ENCODE measurements around the gene BRD4. TPM values are rescaled to one million over a fixed set of nuclear protein-coding genes. Genes with fewer than 3 reads are reported as not detected.
"Not testable (repeated sequence)": the region's sequence is repeated elsewhere in the genome, so short reads cannot be mapped to it uniquely, and the experiment has no call there.

BRD4 gene
- total RNA-seq, 2 donors from 2014 or later, result 45.6 to 76.0 TPM

DNA sequence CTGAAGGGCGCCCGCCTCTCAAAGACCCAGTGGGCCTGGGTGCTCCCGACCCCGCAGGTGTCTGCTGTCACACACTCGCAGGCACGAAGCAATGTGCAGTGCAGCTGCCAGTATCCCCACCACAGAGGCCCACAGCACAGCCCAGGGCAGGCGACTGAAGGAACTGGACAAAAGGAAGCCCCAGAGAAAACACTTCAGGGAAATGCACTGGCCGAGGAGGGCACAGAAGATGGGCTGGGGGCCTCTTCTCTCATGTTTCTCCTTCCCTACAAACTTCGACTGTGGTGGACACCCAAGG, 37.2 kb upstream of the BRD4 start:
- no peak for TF ChIP-seq POLR2AphosphoS5 (IDR thresholded peaks at IDR 0.05)
- TF ChIP-seq, protein P1, sequence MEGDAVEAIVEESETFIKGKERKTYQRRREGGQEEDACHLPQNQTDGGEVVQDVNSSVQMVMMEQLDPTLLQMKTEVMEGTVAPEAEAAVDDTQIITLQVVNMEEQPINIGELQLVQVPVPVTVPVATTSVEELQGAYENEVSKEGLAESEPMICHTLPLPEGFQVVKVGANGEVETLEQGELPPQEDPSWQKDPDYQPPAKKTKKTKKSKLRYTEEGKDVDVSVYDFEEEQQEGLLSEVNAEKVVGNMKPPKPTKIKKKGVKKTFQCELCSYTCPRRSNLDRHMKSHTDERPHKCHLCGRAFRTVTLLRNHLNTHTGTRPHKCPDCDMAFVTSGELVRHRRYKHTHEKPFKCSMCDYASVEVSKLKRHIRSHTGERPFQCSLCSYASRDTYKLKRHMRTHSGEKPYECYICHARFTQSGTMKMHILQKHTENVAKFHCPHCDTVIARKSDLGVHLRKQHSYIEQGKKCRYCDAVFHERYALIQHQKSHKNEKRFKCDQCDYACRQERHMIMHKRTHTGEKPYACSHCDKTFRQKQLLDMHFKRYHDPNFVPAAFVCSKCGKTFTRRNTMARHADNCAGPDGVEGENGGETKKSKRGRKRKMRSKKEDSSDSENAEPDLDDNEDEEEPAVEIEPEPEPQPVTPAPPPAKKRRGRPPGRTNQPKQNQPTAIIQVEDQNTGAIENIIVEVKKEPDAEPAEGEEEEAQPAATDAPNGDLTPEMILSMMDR (IDR thresholded peaks at IDR 0.05), result no peak
- Histone ChIP-seq H3K27ac (no peak overlapping the region), H3K4me1 (replicated peaks) (no peaks in the 10 kb centered on the region), H3K27me3 (replicated peaks; ENCODE audit: insufficient read depth) (no peaks in the 10 kb centered on the region), H3K9me3 (no peaks in the 10 kb centered on the region), H3K36me3 (peaks cover 30 to 44% of the 10 kb centered on the region in 2 donors), H3K4me3 (no peak overlapping the region)
- intact Hi-C loops (cut with DNase I), result no loop called here
- WGBS, result 94% methylated on average over 9 of the region's 9 CpGs
- DNase-seq (ENCODE audit: low spot score), result no peak

DNA sequence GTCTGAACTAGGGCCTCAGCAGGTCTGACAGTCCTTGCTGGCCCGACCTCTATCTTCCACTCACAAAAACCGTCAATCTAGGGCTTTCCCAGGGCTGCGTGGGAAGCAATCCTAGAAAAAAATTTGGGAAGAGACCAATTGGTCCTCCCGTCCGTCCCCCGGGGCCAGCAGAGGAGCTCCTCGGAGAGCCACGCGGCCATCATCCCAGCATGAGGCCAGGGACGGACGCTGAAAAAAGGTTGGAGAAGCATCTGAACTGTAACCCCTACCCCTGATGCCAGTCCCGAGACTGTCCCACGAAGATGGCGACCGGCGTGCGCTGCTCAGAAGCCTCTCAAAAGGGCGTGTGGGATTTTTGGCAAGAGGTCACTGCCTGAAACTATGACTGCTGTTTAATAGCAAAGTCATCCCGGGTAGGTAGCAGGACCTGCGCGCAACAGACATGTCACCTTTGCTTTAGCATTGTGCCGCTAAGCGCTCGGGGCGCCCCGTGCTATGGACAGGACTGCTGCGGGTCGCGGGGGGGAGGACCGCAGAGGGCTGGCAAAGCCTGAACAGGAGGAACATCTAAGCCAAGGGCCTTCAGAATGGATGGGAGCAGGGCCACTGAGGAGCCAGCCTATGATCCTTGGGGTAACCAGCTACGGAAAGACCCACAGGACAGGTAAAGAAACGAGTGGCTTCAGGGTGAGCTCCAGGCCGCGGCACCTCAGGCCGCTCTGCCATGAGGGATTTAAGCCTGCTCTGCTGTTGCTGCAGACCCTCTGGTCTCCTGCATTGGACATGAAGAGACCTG, 36.7 kb upstream of the BRD4 start:
- H3K9me3 ChIP-seq, result no peaks in the 10 kb centered on the region
- no peaks in the 10 kb centered on the region for H3K27me3 ChIP-seq (replicated peaks; ENCODE audit: insufficient read depth)
- no peaks in the 10 kb centered on the region for H3K4me1 ChIP-seq (replicated peaks)
- no peak overlapping the region for H3K27ac ChIP-seq
- DNase-seq (ENCODE audit: low spot score), result no peak
- peaks cover 30 to 44% of the 10 kb centered on the region in 2 donors for H3K36me3 ChIP-seq
- WGBS, result 91% methylated on average over 35 of the region's 35 CpGs
- intact Hi-C loops (cut with DNase I), result no loop called here
- H3K4me3 ChIP-seq, result no peak overlapping the region
- no peak for TF ChIP-seq POLR2AphosphoS5 (IDR thresholded peaks at IDR 0.05)
- TF ChIP-seq, protein P1 (IDR thresholded peaks at IDR 0.05), result no peak
- TF ChIP-seq POLR2A (IDR thresholded peaks at IDR 0.05), result no peak

DNA sequence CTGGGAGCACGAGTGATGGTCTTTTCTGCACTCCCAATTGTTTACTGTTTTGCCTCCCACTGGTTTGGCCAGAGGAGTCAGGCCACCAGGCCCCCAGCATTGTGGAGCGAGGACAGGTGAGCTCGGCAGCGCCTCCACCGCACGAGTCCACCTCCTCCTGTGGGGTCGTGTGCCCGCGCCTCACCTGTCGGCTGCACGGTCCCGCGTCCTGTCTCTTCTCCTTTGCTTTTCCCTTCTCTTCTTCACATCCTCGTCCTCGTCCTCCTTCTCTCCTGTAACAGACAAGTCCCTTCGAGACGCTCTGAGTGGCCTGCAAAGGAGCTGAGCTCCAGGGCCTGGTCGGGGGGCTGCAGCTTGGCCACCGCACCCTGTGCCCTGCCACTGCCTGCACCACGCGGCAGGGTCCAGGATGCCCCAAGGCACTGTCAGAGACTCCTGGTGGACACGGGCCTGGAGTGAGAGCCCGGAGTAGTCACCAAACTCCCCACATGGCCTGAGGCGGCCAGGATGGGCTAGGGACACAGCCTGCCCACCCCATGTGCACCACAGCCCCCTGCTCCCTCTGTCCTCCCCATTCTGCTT, 35.8 kb upstream of the BRD4 start:
- DNase-seq (ENCODE audit: low spot score), result no peak
- H3K27ac ChIP-seq, result no peak overlapping the region
- TF ChIP-seq POLR2A (IDR thresholded peaks at IDR 0.05) (no peak), POLR2AphosphoS5 (IDR thresholded peaks at IDR 0.05) (no peak)
- TF ChIP-seq, protein P1 (IDR thresholded peaks at IDR 0.05), result no peak
- 94% methylated on average over 22 of the region's 24 CpGs for WGBS
- no peaks in the 10 kb centered on the region for H3K4me1 ChIP-seq (replicated peaks)
- H3K9me3 ChIP-seq, result no peaks in the 10 kb centered on the region
- H3K27me3 ChIP-seq (replicated peaks; ENCODE audit: insufficient read depth), result no peaks in the 10 kb centered on the region
- no peak overlapping the region for H3K4me3 ChIP-seq
- H3K36me3 ChIP-seq, result peaks cover 30 to 44% of the 10 kb centered on the region in 2 donors
- intact Hi-C loops (cut with DNase I), result no loop called here

DNA sequence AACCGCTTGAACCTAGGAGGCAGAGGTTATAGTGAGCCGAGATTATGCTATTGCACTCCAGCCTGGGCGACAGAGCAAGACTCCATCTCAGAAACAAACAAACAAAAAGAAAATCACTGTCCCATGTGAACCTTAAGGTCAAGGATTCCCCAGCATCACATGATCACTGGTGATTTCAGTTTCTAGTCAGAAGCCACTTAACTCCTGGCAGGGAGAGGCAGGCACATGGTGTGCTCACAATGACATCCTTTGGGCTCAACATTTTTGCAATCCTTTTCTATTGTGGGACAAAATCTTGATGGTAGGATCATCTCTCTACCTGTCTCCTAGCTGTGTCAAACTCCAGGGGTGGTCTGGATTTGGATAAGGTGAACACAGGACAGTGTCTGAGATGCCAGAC, 35.1 kb upstream of the BRD4 start:
- Histone ChIP-seq H3K27me3 (replicated peaks; ENCODE audit: insufficient read depth) (no peaks in the 10 kb centered on the region), H3K9me3 (no peaks in the 10 kb centered on the region), H3K4me3 (no peak overlapping the region), H3K27ac (no peak overlapping the region), H3K4me1 (replicated peaks) (no peaks in the 10 kb centered on the region), H3K36me3 (peaks cover 25 to 39% of the 10 kb centered on the region in 2 donors)
- DNase-seq (ENCODE audit: low spot score), result no peak
- TF ChIP-seq POLR2AphosphoS5 (IDR thresholded peaks at IDR 0.05) (no peak), POLR2A (IDR thresholded peaks at IDR 0.05) (no peak)
- TF ChIP-seq, protein P1 (IDR thresholded peaks at IDR 0.05), result no peak
- 95% methylated on average over 3 of the region's 3 CpGs for WGBS
- intact Hi-C loops (cut with DNase I), result no loop called here

DNA sequence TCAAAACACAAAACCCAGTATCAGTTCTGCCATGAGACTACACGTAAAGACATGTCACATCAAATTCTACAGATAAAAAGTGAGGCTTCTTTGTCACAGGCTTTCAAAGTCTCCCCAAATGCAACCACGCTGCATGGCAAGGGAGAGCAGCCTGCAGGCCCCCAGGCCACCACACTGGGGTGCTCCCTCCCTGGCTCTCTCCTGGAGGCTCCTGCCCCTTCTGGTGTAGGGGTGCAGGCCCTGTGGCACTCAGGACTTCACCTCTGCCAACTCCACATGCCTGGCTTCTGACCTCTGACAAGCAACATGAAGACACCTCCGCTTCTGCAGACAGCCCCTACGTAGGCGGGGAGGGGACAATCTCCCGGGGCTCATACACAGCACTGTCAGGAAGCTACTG, 32.9 kb upstream of the BRD4 start:
- intact Hi-C loops (cut with DNase I), result loop anchor here (2.0 kb wide), 1 partner anchor 44 kb away; no protein-coding TSS in a partner anchor
- Histone ChIP-seq H3K4me1 (replicated peaks) (no peaks in the 10 kb centered on the region), H3K4me3 (no peak overlapping the region), H3K36me3 (peaks cover 25 to 33% of the 10 kb centered on the region in 2 donors), H3K9me3 (no peaks in the 10 kb centered on the region), H3K27ac (no peak overlapping the region), H3K27me3 (replicated peaks; ENCODE audit: insufficient read depth) (no peaks in the 10 kb centered on the region)
- 98% methylated on average over 5 of the region's 6 CpGs for WGBS
- TF ChIP-seq, protein P1 (IDR thresholded peaks at IDR 0.05), result no peak
- no peak for TF ChIP-seq POLR2A (IDR thresholded peaks at IDR 0.05)
- TF ChIP-seq POLR2AphosphoS5 (IDR thresholded peaks at IDR 0.05), result no peak
- DNase-seq (ENCODE audit: low spot score), result no peak

DNA sequence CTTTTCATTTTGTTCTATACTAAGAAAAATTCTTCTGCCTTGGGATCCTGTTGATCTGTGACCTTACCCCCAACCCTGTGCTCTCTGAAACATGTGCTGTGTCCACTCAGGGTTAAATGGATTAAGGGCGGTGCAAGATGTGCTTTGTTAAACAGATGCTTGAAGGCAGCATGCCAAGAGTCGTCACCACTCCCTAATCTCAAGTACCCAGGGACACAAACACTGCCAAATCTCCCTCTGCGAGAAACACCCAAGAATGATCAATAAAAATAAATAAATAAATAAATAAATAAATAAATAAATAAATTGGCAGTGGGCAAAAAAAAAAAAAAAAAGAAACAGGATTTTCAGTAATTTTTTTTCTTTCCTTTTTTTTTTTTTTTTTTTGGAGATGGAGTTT, 31.5 kb upstream of the BRD4 start:
- not testable (repeated sequence) for H3K27ac ChIP-seq; H3K9me3 ChIP-seq; DNase-seq (ENCODE audit: low spot score); H3K27me3 ChIP-seq (replicated peaks; ENCODE audit: insufficient read depth); H3K4me1 ChIP-seq (replicated peaks); H3K4me3 ChIP-seq
- intact Hi-C loops (cut with DNase I), result loop anchor here (2.0 kb wide), 1 partner anchor 45 kb away; no protein-coding TSS in a partner anchor
- WGBS, result 46% methylated on average over 3 of the region's 3 CpGs
- H3K36me3 ChIP-seq, result peaks cover 29% of the 10 kb centered on the region in 2 donors

DNA sequence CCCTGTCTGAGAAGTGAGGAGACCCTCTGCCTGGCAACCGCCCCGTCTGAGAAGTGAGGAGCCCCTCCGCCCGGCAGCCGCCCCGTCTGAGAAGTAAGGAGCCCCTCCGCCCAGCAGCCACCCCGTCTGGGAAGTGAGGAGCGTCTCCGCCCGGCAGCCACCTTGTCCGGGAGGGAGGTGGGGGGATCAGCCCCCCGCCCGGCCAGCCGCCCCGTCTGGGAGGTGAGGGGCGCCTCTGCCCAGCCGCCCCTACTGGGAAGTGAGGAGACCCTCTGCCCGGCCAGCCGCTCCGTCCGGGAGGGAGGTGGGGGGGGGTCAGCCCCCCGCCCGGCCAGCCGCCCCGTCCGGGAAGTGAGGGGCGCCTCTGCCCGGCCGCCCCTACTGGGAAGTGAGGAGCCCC, 30.7 kb upstream of the BRD4 start:
- DNase-seq (ENCODE audit: low spot score); H3K4me1 ChIP-seq (replicated peaks); intact Hi-C loops (cut with DNase I); H3K27ac ChIP-seq; H3K27me3 ChIP-seq (replicated peaks; ENCODE audit: insufficient read depth); H3K4me3 ChIP-seq; H3K9me3 ChIP-seq: not testable (repeated sequence)
- H3K36me3 ChIP-seq, result peaks cover 30 to 34% of the 10 kb centered on the region in 2 donors
- WGBS, result no CpG with 5 or more reads among the region's 30 CpGs

Data from prostate gland (tissue), 2 donors.